Endometrium (tissue), 2 donors: ENCODE data around the gene CADPS2.

ENCODE experiments used
- FAIRE-seq: peaks from 2 replicates; lab custom pipeline; 2012; peaks lifted over from hg19 to GRCh38; lab: Jason Lieb, UNC
- donor health status: control.
- donor health status: control.

Gene CADPS2

GRCh38 chr7:122273117-122273516 is 613.1 kb downstream of the CADPS2 start:
- FAIRE-seq = no peak

- FAIRE-seq = no peak
Measured at GRCh38 chr7:122269241-122269640, 617.0 kb downstream of the CADPS2 start.
